ENCODE results near the gene TMEM245.

GRCh38 chr9:109149722-109150121, 30.0 kb upstream of the TMEM245 start:
- TF ChIP-seq CTCF (IDR thresholded peaks at IDR 0.05), result no peak
- no peak for TF ChIP-seq EP300 (IDR thresholded peaks at IDR 0.05)

Measured in sigmoid colon (tissue), 4 donors.